ENCODE data around the gene RABGAP1L.
"Not testable (repeated sequence)": the region's sequence is repeated elsewhere in the genome, so short reads cannot be mapped to it uniquely, and the experiment has no call there.

The RABGAP1L gene

GRCh38 chr1:174159252-174160108 is at the start of gene RABGAP1L:
Gene RABGAP1L (plus strand): TSS chr1:174159520.
- DNase-seq (ENCODE audit: low read depth): peak; percentile 90

GRCh38 chr1:174110053-174110452 is 49.3 kb upstream of the RABGAP1L start:
- no peak for DNase-seq (ENCODE audit: low read depth)

DNA sequence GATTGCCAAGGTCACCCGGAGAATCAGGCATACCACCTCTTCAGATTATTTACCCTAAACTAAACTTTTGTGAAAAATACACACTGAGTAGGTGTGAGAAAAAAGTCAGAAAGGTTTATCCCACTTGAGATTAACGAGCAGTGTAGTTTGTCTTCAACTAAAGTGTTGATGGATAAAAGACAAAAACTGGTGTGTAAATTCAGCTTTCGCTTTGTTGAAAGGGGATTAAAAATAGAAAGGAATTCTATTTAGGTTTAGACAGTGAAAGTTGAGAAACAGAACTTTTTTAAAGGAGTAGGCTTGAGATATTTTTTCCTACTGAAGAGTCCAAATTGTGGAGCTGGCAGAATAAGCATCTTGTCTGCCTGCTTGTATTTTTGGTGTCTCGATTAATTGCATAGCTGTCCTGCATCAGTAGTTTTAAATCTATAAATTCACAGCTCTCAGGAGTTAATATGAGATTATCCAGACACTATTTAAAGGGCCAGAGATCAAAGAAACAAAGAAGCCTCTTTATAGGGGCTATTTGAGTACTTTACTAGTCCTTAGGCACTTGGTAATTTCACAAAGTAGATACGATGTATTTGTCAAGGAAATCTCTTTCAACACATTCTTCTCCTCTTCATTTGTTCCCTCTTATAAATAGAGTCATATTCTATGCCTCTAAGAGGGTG is 46.7 kb upstream of the RABGAP1L start:
- DNase-seq (ENCODE audit: low read depth): no peak

DNA sequence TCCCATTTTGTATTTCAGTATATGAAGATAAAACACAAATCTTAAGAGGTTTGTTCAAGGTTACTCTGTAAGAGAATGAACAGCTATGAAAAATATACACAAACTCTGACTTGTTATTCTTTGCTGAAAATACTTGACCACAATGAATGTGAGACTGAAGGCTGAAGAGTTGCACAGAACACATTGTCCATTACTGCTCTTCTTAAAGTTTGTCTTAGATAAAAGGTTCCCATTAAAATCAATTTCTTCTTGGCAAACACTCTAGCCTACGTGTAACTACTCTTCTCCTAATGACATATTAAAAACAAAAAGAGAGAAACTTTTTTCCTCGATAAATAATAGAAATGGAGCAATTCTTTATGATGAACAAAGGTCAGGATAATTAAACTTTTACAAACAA is 45.2 kb upstream of the RABGAP1L start:
- DNase-seq (ENCODE audit: low read depth): no peak

DNA sequence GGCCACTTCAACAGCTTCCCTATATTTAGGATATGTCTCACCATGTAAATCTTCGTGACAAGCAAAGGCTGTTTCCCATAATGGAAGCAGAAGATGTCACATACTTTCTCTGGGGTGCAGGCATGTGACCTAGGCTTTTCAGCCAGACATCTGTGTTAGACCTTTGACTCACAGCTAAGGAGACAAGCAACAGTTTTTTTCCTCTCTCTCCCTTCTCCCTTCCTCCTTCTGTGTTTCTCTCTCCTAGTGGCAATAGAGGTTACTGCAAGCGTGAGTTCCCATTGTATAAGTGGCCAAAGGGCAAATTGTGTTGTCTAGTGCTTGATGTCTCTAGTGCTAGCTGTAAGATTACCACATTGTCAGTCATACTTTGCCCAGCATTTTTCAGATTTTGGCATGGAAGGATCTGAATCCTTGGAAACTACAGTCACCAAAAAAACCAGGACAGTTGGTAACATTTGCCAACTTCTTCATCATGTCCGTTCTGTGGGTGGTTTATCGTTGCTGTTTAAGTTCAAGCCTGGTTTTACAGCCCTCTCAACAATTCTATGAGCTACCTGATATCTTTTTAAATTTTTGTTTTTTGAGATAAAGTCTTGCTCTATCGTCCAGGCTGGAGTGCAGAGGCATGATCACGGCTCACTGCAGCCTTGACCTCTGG is 44.4 kb upstream of the RABGAP1L start:
- no peak for DNase-seq (ENCODE audit: low read depth)

DNA sequence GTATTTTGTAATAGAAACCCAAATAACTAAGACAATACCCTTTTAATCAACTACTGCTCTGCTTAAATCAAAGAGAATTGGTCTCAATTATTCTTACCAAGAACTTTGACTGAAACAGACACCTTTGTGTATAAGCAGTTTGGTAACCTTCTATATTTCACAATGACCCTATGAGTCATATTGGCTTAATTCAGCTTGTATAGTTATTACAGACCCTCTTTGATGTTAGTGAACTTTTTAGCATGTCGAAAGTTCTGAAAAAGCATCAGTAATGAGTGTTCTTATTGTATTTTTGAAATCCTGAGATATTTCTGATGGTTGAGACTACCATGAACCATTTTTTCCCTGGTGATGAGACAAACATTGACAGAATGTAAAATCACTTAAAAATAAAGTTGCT is 43.3 kb upstream of the RABGAP1L start:
- DNase-seq (ENCODE audit: low read depth): no peak

GRCh38 chr1:174118751-174119150 is 40.6 kb upstream of the RABGAP1L start:
- DNase-seq (ENCODE audit: low read depth): no peak

DNA sequence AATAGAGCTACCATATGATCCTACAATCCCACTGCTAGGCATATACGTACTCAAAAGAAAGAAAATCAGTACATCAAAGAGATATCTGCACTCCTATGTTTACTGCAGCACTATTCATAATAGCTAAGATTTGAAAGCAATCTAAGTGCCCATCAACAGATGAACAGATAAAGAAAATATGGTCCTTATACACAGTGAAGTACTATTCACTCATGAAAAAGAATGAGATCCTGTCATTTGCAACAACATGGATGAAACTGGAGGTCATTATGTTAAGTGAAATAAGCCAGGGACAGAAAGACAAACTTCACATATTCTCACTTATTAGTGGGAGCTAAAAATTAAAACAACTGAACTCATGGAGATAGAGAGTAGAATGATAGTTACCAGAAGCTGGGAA is 37.0 kb upstream of the RABGAP1L start:
- not testable (repeated sequence) for DNase-seq (ENCODE audit: low read depth)

DNA sequence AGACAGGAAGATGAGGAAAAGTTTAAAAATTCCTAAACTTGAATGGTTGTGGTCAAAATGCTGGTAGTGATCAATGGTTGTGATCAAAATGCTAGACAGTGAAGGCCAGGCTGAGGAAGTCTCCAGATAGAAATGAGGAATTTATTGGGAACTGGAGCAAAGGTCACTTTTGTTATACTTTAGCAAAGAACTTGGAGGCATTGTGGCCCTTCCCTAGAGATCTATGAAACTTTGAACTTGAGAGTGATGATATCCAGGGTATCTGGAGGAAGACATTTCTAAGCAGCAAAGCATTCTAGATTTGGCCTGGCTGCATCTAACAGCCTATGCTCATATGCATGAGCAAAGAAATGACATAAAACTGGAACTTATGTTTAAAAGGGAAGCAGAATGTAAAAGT is 35.5 kb upstream of the RABGAP1L start:
- no peak for DNase-seq (ENCODE audit: low read depth)

DNA sequence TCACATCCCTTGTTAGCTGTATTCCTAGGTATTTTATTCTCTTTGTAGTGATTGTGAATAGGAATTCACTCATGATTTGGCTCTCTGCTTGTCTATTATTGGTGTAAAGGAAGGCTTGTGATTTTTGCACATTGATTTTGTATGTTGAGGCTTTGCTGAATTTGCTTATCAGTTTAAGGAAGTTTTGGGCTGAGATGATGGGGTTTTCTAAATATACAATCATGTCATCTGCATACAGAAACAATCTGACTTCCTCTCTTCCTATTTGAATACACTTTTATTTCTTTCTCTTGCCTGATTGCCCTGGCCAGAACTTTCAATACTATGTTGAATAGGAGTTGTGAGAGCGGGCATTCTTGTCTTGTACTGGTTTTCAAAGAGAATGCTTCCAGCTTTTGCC is 32.1 kb upstream of the RABGAP1L start:
- not testable (repeated sequence) for DNase-seq (ENCODE audit: low read depth)

DNA sequence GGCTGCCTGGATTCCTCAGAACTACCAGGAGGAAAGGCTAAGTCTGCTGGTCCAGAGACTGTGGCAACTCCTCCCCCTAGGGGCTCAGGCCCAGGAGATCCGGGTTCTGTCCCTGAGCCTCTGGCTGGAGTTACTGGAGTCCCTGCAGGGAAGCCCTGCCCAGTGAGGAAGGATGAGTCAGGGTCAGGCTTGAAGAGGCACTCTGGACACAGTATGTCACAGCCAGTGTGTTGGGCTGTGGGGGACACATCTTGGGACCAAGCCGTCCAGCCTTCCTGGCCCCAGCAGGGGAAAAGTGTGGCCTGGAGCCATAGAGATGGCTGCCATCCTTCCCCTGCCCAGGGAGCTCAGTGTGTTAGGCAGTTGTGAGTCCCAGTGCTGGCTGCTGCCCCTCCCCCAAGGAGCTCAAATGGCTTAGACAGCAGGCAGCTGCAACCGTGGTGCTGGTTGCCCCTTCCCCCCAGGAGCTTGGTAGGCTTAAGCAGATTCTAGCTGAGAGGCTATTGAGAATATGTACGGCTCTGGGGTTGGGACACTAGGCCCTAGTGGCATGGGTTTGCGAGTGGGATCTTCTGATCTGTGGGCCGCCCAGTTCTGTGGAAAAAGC is 28.2 kb upstream of the RABGAP1L start:
- no peak for DNase-seq (ENCODE audit: low read depth)

DNA sequence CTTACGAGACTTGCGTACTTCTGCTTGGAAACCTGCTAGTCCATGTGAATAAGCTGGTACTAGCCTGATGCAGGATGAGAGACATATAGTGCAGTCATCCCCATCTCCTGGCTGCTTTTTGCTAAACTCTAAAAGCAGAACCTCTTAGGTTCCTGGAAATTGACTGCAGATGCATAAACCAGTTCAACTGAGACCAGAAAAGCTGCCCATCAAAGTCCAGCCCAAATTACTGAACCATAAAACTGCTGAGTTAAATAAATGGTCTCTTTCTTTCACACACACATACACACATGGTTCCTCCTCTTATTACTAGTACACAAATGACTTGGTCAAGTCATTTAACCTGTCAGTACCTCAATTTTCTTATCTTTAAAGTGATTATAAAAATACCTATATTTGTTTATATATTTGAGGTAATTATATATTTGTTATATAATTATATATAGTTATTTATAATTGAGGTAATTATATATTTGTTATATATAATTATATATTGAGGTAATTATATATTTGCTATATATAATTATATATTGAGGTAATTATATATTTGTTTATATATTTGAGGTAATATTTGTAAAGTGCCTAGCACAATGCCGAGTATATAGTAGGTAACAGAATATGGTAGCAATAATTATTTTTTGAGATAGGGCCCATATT is 25.2 kb upstream of the RABGAP1L start:
- DNase-seq (ENCODE audit: low read depth): no peak

DNA sequence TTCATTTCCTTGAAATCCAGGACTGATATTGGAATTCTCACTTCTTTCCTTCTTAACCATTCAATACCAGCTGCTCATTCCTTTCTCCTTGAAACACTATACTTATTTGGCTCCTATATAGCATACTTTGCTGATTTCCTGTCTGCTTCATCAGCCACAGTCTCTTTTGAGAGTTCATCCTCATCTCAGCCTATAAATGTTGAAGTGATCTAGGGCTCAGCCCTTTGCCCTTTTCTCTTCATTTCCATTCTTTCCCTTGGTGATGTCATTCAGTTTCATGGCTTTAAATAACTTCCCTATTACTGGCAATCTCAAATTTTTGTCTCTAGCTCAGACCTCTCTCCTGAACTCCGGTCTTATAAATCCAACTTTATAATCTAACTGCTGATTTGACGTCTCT is 24.1 kb upstream of the RABGAP1L start:
- no peak for DNase-seq (ENCODE audit: low read depth)

DNA sequence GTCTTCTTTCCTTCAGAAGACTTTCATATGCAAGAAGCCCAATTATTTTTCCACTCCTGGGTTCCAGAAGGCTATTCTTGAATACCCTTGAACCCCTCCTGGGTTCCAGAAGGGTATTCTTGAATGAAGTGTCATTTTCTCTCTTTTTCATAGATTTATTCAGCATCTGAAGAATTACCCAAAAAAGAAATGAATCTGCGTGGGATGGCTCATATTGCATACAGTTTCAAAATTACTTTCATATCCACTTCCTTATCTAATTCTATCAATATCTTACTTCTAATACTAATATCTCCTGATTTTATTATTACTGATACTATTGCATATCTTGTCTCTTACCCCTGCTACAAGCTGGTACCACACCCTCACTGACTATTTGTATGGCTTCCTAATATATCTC is 22.6 kb upstream of the RABGAP1L start:
- DNase-seq (ENCODE audit: low read depth): no peak

DNA sequence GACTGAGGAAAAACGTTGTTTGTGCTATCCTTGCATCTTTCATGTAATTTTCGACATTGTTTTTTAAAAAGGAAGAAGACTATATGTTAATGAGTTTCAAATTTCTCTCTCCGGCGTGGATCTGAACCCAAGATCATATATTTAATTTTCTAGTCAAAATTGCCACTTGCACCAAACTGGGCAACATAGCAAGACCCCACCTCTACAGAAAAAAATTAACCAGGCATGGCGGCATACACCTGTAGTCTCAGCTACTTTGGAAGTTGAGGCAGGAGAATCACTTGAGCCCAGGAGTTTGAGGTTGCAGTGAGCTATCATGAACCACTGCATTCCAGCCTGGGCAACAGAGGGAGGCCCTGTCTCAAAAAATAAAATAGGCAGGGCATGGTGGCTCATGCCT is 16.5 kb upstream of the RABGAP1L start:
- DNase-seq (ENCODE audit: low read depth): no peak

DNA sequence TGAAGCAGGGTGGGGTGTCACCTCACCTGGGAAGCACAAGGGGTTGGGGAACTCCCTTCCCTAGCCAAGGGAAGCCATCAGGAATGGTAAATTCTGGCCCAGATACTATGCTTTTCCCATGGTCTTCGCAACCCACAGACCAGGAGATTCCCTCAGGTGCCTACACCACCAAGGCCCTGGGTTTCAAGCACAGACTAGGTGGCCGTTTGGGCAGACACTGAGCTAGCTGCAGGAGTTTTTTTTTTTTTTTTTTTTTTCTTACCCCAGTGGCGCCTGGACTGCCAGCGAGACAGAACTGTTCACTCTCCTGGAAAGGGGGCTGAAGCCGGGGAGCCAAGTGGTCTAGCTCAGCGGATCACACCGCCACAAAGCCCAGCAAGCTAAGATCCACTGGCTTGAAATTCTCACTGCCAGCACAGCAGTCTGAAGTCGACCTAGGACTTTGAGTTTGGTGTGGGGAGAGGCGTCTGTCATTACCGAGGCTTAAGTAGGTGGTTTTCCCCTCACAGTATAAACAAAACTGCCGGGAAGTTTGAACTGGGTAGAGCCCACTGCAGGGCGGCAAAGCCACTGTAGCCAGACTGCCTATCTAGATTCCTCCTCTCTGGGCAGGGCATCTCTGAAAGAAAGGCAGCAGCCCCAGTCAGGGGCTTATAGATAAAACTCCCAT is 15.5 kb upstream of the RABGAP1L start:
- DNase-seq (ENCODE audit: low read depth): not testable (repeated sequence)

DNA sequence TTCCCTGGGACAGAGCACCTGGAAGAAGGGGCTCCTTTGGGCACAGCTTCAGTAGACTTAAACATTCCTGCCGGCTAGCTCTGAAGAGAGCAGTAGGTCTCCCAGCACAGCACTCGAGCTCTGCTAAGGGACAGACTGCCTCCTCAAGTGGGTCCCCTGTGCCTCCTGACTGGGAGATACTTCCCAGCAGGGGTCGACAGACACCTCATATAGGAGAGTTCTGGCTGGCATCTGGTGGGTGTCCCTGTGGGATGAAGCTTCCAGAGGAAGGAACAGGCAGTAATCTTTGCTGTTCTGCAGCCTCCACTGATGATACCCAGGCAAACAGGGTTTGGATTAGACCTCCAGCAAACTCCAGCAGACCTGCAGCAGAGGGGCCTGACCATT is 14.9 kb upstream of the RABGAP1L start:
- not testable (repeated sequence) for DNase-seq (ENCODE audit: low read depth)

DNA sequence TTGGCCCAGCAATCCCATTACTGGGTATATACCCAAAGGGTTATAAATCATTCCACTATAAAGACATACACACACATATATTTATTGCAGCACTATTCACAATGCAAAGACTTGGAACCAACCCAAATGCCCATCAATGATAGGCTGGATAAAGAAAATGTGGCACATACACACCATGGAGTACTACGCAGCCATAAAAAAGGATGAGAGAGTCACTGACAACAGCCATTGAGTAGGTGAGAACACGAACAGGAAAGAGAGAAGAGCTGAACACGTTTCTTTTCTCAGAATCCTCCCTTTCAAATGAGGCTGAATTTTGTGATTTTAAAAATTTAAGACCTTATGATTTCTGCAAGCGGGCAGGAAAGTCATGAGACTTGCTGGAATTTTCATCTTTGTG is 10.1 kb upstream of the RABGAP1L start:
- DNase-seq (ENCODE audit: low read depth): no peak

DNA sequence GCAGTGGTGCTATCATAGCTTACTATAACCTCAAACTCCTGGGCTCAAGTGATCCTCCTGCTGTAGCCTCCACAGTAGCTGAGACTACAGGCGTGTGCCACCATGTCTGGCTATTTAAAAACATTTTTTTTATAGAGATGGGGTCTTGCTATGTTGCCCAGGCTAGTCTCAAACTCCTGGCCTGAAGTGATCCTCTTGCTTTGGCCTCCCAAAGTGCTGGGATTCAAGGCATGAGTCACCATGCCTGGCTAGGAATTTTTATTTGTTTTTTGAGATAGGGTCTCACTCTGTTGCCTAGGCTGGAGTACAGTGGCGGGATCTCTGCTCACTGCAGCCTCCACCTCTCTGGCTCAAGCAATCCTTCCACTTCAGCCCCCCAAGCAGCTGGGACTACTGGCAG is 8.8 kb upstream of the RABGAP1L start:
- DNase-seq (ENCODE audit: low read depth): no peak

- DNase-seq (ENCODE audit: low read depth): no peak
Observed at GRCh38 chr1:174152427-174152826, 6.9 kb upstream of the RABGAP1L start.

- DNase-seq (ENCODE audit: low read depth): no peak
Observed at GRCh38 chr1:174153085-174153824, 6.1 kb upstream of the RABGAP1L start.

All from activated T-helper 9 cell treated with anti-CD3 and anti-CD28 coated beads, Interleukin-2, amount 50 U/mL, for 16 hours (primary cell).